Measurements from ENCODE around the gene HERC2.
"Not testable (repeated sequence)": the region's sequence is repeated elsewhere in the genome, so short reads cannot be mapped to it uniquely, and the experiment has no call there.

Gene HERC2

GRCh38 chr15:28178727-28179126 is 143.3 kb downstream of the HERC2 start:
- DNase-seq, result no peak

- DNase-seq, result no peak
These were observed 143.7 kb downstream of the HERC2 start for GRCh38 chr15:28178290-28178689.

- DNase-seq, result no peak
These were observed 152.6 kb downstream of the HERC2 start for GRCh38 chr15:28169366-28169765.

GRCh38 chr15:28168405-28169121 is 153.4 kb downstream of the HERC2 start:
- not testable (repeated sequence) for DNase-seq

- DNase-seq, result no peak
These were observed 154.9 kb downstream of the HERC2 start for GRCh38 chr15:28167042-28167441.

- DNase-seq, result no peak
These were observed 156.2 kb downstream of the HERC2 start for GRCh38 chr15:28165791-28166190.

GRCh38 chr15:28164876-28165275 is 157.1 kb downstream of the HERC2 start:
- no peak for DNase-seq

GRCh38 chr15:28154283-28154682 is 167.7 kb downstream of the HERC2 start:
- DNase-seq, result no peak

- no peak for DNase-seq
These were observed 168.4 kb downstream of the HERC2 start for GRCh38 chr15:28153492-28154119.

GRCh38 chr15:28152538-28152923 is 169.4 kb downstream of the HERC2 start:
- DNase-seq, result not testable (repeated sequence)

- DNase-seq, result not testable (repeated sequence)
These were observed 170.0 kb downstream of the HERC2 start for GRCh38 chr15:28151864-28152537.

GRCh38 chr15:28147801-28148200 is 174.2 kb downstream of the HERC2 start:
- DNase-seq, result no peak

GRCh38 chr15:28145419-28145818 is 176.6 kb downstream of the HERC2 start:
- not testable (repeated sequence) for DNase-seq

GRCh38 chr15:28140062-28140461 is 181.9 kb downstream of the HERC2 start:
- DNase-seq, result no peak

GRCh38 chr15:28137408-28138039 is 184.5 kb downstream of the HERC2 start:
- not testable (repeated sequence) for DNase-seq

- not testable (repeated sequence) for DNase-seq
These were observed 185.6 kb downstream of the HERC2 start for GRCh38 chr15:28136236-28136904.

- no peak for DNase-seq
These were observed 188.7 kb downstream of the HERC2 start for GRCh38 chr15:28133281-28133680.

GRCh38 chr15:28132524-28133275 is 189.3 kb downstream of the HERC2 start:
- DNase-seq, result no peak

- no peak for DNase-seq
These were observed 190.0 kb downstream of the HERC2 start for GRCh38 chr15:28131946-28132345.

- DNase-seq, result no peak
These were observed 190.6 kb downstream of the HERC2 start for GRCh38 chr15:28131400-28131799.

- no peak for DNase-seq
These were observed 191.3 kb downstream of the HERC2 start for GRCh38 chr15:28130651-28131050.

GRCh38 chr15:28129231-28129848 is 192.6 kb downstream of the HERC2 start:
- DNase-seq, result no peak

Data from NCI-H524 (cell line).